Cerebellar cortex (tissue), 1 donor: ENCODE measurements around the gene KRT7.
A peak's percentile ranks its signal among the peaks of the same experiment; 100 is the strongest.
"Not testable (repeated sequence)": the region's sequence is repeated elsewhere in the genome, so short reads cannot be mapped to it uniquely, and the experiment has no call there.

Experiments
- DNase-seq: peaks from one replicate; pipeline ENCODE4 v3.0.0-alpha.2; 2015; ENCODE audit warnings: low spot score

The KRT7 gene

GRCh38 chr12:52229836-52230343 is 3.2 kb upstream of the KRT7 start:
- no peak for DNase-seq

- DNase-seq: peak; percentile 54
Observed at GRCh38 chr12:52230364-52231281, 2.4 kb upstream of the KRT7 start.

GRCh38 chr12:52231305-52232202 is 1.5 kb upstream of the KRT7 start:
- no peak for DNase-seq

GRCh38 chr12:52232203-52232673 is 805 bp upstream of the KRT7 start:
- DNase-seq: no peak

GRCh38 chr12:52233462-52234207 is 592 bp downstream of the KRT7 start:
- no peak for DNase-seq

GRCh38 chr12:52234223-52234810 is 1.3 kb downstream of the KRT7 start:
- no peak for DNase-seq

GRCh38 chr12:52235001-52235764 is 2.1 kb downstream of the KRT7 start:
- no peak for DNase-seq

- DNase-seq: no peak
Observed at GRCh38 chr12:52235822-52236361, 2.8 kb downstream of the KRT7 start.

GRCh38 chr12:52236386-52237050 is 3.5 kb downstream of the KRT7 start:
- no peak for DNase-seq

- DNase-seq: no peak
Observed at GRCh38 chr12:52238207-52238840, 5.3 kb downstream of the KRT7 start.

GRCh38 chr12:52238916-52239646 is 6.0 kb downstream of the KRT7 start:
- no peak for DNase-seq

GRCh38 chr12:52239767-52240166 is 6.7 kb downstream of the KRT7 start:
- DNase-seq: no peak

GRCh38 chr12:52240247-52240646 is 7.2 kb downstream of the KRT7 start:
- not testable (repeated sequence) for DNase-seq

- no peak for DNase-seq
Observed at GRCh38 chr12:52241205-52241842, 8.3 kb downstream of the KRT7 start.

GRCh38 chr12:52242442-52243258 is 9.6 kb downstream of the KRT7 start:
- DNase-seq: no peak

- no peak for DNase-seq
Observed at GRCh38 chr12:52243259-52243855, 10.3 kb downstream of the KRT7 start.
